Gastroesophageal sphincter (tissue), 3 donors: ENCODE results near the gene CAPG.

Experiments
- CTCF ChIP-seq, 4 experiments: fragments of 200-600 bp in 2 of 4; fragments of 450-650 bp in 2 of 4; sonication (generic) in 1 of 4; IDR thresholded peaks; one replicate each; pipeline ENCODE4 v1.5.1; 2017 to 2019; ENCODE audit warnings: antibody characterized with exemption in 4 of 4, mild to moderate bottlenecking in 2 of 4, moderate library complexity in 2 of 4
- POLR2A ChIP-seq, 2 donors: fragments of 450-650 bp; IDR thresholded peaks; one replicate each; pipeline ENCODE4 v1.6.1; 2017; ENCODE audit warnings: antibody characterized with exemption in 2 of 2, mild to moderate bottlenecking in 2 of 2, moderate library complexity in 1 of 2

- TF ChIP-seq POLR2A (IDR thresholded peaks at IDR 0.05) (no peak), CTCF (IDR thresholded peaks at IDR 0.05) (no peak)
These were observed 39.1 kb downstream of the CAPG start for GRCh38 chr2:85371045-85371444.
